GM21576 (cell line): Measurements from ENCODE around the gene HCN2.

Source experiments
- ATAC-seq: cut with Tn5 transposase; IDR thresholded peaks from one replicate; pipeline ENCODE4 v1.9.1; 2021; ENCODE audit warnings: mild to moderate bottlenecking, moderate library complexity; ENCODE audit not compliant: unreplicated experiment

The HCN2 gene

DNA sequence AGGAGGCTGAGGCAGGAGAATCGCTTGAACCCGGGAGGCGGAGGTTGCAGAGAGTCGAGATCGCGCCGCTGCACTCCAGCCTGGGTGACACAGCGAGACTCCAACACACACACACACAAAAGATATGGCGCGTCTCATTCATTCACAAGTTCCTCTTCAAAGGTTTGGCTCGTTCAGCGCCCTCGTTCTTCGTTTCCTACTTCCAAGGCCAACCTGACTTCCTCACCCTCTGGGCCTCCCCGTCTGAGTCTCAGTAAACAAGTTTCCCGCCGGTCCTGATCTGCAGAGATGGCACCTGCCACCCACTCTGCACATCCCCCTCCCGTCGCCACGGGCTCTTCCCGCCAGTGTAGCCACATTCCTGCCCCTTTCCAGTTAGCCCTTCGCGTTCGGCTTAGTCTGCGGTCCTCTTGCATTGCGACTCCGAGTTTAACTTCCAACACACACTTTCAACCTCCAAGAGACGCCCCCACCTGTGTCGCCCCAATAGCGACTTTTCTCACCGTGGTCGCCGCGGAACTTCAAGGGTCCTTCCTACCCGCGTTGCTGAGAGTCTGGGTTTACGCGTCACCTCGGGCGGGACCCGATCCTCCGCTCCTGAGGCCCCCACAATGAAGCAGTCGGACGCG is 18.6 kb upstream of the HCN2 start:
- no peak for ATAC-seq

DNA sequence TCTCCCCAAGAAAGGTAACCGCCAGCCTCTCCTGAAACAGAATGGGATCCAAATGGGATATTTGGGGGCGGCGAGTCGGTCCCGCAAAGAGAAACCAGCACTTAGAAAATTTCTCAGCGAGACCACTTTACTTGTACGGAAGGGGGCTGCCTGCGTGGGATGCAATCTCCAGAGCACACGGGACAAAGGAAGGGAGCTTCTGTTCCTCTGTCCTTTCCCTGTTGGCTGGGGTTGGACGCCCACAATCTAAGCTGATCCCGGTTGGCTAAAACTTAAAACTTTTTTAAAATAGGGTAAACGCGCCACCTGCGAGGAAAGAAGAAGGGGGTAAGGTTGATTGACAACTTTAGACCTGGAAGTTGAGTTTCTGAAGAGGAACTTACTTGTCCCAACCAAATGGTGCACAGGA is 18.1 kb upstream of the HCN2 start:
- ATAC-seq, result no peak

DNA sequence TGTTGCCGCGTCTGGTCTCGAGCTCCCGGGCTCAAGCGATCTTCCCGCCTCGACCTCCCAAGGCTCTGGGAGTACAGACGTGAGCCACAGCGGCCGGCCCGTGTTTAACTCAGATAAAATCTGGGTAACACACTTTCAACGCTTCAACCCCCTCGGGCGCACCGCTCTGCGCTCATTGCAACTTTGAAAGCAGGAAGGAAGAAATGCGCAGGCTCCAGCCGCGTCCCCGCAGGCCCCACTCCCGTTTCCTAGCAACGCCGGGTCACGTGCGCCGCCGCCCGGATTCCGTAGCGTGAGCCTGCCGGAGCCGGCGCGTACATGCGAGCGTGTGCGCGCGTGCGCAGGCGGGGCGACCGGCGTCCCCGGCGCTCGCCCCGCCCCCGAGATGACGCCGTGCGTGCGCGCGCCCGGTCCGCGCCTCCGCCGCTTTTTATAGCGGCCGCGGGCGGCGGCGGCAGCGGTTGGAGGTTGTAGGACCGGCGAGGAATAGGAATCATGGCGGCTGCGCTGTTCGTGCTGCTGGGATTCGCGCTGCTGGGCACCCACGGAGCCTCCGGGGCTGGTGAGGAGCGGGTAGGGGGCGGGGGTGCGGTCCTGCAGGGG is 17.4 kb upstream of the HCN2 start, which contains the start of gene BSG:
TSS of gene BSG (plus strand) at position 457 of the 603 bp plus-strand sequence. CDS start at position 496, 39 bp downstream.
- peak; percentile 66 for ATAC-seq

GRCh38 chr19:572743-573518 is 16.8 kb upstream of the HCN2 start:
- peak; percentile 20 for ATAC-seq

DNA sequence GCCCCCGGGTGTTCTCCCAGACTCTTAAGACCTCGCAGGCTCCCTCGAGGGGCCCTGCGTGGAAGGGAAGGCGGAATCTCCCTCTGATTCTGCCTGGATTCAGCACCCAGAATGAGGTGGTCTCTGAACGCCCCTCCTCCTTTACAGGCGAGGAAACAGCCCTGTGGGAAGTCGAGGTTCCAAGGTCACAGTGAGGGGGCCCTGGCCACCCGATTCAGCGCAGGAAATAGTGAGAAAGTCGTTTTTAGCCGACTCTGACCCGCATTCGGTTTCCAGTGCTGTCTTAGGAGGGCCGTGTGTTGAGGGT is 16.2 kb upstream of the HCN2 start:
- no peak for ATAC-seq

DNA sequence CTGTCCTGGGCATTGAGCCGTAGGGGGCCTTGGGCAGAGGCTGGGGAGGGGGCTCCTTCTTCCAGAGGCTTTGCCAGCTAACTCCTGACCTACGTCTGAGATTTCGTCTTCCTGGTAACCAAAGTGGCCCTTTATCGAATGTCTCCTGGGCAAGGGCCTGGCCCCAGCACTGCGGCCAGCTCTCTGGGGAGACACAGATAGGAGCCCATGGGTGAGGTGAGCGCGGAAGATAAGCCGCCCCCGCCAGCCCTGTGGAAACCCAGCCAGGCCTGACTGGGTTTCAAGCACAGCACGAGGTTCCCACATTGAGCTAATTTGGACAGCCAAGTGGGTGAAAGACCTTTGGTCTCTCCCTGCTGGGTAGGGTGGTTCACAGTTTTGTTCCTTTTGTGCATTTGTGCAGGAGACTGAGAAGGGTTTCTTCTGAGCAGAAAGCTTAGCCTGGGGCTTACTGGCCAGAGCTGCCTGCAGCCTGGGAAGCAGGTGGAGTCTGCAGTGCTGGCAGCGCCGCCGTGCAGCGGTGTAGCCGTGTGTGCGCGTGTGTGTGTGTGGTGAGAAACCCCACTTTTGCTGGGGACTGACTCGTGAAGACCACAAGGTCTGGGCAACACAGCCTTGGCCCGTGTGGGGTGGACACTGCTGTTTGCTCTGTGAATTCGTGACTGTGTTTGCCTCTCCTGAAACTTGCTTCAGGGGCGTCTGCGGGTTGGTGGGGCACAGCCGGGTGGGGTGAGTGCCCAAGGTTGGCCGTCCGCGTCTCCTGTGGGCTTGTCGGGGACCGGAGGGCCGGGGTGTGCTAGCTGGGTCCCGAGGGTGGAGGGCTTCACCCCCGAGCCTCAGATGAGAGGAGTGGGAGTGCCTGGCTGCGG is 14.8 kb upstream of the HCN2 start:
- ATAC-seq, result no peak

DNA sequence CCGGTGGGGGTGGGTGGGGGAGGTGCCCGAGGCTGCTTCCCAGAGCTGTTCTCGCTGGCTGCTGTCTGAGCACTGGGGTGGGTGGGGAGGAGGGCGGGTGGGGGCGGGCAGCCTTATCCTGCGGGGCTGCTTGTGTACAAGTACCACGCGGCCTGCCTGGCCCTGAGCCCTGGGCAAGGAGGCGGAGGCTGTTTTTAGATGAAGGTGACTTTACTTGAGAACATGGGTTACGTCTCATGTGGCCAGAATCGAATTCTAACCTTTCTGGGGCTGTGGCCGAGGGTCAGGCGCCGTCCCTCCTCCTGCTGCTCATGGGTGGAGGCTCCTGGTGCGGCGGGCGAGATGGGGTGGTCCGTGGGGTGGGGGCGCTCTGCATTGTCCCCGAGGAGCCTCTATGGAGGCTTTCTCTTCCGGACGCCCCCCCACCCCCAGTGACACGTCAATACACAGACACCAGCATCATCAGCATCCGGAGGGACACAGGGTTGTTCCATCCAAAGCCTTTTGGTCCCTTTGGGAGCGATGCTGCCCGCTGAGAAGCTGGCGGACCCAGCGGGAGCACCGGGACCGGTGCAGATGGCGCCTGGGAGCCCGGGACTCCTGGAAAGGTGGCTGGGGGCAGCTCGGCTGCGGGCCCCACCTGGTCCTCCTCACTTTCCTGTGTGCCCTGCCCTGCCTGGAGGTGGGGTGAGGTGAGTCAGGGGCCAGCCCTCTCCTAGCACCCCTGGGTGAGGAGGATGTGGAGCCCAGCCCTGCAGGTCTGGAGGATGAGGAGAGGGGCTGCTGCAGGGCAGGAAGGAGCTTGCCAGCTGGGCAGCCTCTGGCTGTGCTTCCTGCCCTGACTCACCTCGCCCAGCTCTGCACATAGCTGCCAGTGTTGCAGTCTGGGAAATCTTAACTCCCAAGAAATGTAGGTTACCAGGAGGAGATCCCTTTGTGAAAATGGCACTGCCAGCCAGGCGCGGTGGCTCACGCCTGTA is 13.9 kb upstream of the HCN2 start:
- no peak for ATAC-seq

DNA sequence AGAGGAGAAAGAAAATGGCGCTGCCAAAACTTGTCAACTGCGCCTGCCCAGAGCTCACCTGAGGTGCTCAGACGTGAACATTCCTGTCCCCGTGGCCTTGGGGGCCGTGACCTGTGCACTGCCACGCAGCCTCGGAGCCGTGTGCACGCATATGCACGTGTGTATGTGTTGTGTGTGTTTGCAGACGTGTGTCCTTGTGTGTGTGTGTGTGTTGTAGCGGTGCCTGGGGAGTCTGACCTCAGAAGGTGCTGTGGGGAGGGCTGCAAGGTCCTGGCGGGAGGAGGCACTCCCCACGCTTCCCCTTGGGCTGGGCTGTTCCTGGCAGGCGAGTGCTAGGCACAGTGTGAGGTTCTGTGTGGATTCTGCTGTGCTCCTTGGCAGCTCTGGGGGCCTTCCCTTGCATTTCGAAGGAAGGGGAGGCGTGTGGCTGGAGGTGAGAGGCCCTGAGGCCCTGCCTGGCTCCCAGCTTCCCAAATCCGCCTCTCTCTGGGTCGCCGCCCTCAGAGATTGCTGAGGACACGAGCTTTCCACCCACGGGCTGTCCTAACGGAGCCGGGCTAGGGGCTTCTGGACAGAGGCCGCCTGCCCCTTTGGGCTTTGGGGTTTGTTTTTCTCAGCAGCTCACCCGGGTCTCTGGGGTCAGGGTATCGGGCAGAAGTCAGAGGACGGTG is 12.8 kb upstream of the HCN2 start:
- no peak for ATAC-seq

- no peak for ATAC-seq
Observed at GRCh38 chr19:577439-578392, 12.0 kb upstream of the HCN2 start.

DNA sequence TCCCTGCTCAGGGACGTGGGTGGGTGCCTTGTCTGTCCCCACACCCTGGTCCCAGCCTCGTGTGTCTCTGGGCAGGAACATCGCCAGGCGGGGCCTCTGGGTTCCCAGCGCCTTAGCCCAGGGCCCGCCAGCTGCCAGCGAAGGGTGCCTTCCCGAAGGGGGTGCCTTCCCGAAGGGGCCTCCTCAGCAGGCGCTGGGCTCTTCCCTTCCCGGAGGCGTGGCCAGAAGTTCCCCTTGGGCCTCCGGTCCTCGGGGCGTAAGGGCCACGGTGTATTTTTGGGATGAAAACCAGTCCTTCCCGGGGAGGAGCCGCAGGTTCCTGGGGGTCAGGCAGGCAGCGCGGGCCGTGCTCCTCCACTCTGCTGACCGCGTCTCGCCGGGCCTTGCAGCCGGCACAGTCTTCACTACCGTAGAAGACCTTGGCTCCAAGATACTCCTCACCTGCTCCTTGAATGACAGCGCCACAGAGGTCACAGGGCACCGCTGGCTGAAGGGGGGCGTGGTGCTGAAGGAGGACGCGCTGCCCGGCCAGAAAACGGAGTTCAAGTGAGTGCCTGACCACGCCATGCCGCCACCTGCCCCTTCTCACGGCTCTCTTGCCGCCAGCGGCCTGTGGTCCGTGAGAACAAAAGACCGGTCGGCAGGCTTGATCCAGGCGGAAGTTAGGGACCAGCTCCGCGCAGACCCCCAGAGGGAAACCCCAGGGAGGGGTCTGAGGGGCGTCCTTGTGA is 10.4 kb upstream of the HCN2 start:
- no peak for ATAC-seq

DNA sequence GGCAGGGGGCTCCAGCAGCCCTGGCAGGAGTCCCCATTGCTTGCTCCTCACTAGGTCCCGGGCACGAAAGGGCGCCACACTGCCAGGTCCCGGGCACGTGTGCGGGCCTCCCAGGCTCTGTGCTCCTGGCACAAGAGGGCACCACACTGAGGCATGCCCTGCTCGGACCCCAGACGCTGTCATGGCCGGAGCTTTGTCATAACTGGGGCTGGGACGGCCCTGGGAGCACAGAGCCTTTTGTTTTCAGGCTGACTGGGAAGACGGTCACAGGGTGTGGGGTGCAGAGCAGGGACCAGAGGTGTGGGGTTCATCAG is 9.9 kb upstream of the HCN2 start:
- ATAC-seq, result no peak

- ATAC-seq, result no peak
Observed at GRCh38 chr19:580274-580835, 9.3 kb upstream of the HCN2 start.

DNA sequence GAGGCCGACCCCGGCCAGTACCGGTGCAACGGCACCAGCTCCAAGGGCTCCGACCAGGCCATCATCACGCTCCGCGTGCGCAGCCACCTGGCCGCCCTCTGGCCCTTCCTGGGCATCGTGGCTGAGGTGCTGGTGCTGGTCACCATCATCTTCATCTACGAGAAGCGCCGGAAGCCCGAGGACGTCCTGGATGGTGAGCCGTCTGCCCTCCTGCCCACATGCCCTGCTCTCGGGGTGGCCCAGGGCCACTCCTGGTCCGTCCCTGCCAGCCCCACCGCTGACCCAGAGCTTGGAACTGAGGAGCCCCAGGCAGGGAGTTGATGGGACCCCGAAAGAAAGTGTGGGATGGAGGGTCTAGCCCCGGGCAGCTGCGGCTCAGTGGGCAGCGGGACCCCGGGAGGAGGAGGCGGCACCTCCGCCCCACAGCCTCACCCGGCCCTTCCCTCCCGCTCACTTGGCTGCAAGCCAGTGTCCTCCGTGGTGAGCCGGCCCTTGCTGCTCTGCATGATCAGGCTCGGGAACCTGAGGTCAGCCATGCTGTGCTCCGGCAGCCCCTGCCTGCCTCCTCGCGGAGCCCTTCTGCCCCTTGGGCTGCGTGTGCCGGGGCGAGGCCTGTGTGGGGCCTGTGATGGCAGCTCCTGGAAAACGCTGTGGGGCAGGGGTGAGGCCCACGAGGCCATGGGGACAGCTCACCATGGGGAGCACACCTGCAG is 8.1 kb upstream of the HCN2 start:
- no peak for ATAC-seq

DNA sequence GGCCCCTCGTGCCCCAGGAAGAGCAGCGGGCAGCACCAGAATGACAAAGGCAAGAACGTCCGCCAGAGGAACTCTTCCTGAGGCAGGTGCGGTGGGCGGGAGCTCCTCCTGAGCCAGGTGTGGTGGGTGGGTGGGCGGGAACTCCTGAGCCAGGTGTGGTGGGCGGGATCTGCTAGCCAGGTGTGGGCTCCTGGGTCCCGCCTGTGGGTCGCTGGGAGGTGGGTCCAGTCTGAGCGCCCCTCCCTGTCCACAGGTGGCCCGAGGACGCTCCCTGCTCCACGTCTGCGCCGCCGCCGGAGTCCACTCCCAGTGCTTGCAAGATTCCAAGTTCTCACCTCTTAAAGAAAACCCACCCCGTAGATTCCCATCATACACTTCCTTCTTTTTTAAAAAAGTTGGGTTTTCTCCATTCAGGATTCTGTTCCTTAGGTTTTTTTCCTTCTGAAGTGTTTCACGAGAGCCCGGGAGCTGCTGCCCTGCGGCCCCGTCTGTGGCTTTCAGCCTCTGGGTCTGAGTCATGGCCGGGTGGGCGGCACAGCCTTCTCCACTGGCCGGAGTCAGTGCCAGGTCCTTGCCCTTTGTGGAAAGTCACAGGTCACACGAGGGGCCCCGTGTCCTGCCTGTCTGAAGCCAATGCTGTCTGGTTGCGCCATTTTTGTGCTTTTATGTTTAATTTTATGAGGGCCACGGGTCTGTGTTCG is 7.0 kb upstream of the HCN2 start:
- no peak for ATAC-seq

DNA sequence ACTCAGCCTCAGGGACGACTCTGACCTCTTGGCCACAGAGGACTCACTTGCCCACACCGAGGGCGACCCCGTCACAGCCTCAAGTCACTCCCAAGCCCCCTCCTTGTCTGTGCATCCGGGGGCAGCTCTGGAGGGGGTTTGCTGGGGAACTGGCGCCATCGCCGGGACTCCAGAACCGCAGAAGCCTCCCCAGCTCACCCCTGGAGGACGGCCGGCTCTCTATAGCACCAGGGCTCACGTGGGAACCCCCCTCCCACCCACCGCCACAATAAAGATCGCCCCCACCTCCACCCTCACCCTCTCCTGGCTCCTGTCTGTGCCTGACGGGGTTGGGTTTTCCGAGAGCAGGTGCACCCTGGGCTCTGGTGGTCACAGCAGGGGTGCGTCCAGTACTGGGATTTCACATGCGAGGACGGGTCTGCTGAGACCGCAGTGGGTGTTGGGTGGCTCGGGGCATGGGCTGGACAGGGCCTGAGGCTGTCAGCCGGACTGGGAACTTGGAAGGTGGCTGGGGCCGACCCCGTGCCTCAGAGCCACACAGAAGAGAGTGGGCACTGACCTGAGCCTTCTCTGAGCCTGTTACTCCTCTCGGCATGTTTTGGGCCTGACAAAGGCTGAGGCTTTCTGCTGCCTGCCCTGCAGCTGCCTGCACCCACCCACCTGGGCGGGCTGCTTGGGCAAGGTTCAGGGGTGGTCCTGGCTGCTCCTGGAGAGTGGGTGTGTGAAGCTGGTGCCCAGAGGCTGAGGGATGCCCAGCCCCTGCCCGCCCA is 6.3 kb upstream of the HCN2 start:
- ATAC-seq, result no peak

- no peak for ATAC-seq
Observed at GRCh38 chr19:583968-584239, 5.8 kb upstream of the HCN2 start.
